GM19239 (cell line): ENCODE measurements around the gene WDR91.
"Not testable (repeated sequence)": the region's sequence is repeated elsewhere in the genome, so short reads cannot be mapped to it uniquely, and the experiment has no call there.

Experiments
- DNase-seq: peaks from one replicate; pipeline ENCODE4 v3.0.0; 2011; ENCODE audit warnings: low spot score; ENCODE audit not compliant: insufficient read length
- FAIRE-seq: peaks from 2 replicates; lab custom pipeline; 2011; peaks lifted over from hg19 to GRCh38; lab: Jason Lieb, UNC

The WDR91 gene

DNA sequence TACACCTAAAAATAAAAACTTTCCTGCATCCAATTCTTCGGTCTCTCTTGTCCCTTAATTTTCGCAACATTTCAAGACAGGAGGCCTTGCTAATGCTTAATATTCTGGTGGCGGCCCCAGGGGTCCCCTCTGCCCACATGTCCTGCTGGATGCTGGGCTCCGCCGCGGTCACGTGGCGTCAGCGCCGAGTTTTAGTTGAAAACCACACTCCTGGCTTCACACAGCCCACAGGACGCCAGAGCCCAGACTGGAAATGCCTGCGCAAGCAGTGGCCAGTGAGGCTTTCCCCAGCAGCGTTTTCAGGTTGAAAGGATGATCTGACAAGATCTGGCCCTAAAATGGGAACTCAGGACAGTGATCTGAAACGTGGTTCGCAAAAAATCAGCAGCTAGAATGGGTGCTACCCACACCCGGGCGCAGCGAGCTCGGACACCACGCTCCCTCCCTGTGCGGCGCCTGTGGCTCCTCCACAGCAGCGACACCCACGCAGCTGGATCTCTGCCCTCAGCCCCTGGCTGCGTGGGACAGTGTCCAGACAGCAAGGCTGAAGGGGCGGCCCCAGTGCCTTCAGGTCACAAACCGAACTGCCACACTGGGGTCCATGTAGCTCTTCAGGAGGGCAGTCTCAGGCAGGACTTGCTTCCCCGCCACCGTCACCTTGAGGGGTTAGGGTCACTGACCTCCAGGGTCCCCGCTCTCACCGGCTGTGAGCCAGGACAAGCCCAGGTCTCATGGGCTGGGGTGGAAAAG is 29.2 kb downstream of the WDR91 start:
- FAIRE-seq: no peak
- no peak for DNase-seq

- no peak for FAIRE-seq
- DNase-seq: no peak
Observed at GRCh38 chr7:135181261-135181928, 29.9 kb downstream of the WDR91 start.

DNA sequence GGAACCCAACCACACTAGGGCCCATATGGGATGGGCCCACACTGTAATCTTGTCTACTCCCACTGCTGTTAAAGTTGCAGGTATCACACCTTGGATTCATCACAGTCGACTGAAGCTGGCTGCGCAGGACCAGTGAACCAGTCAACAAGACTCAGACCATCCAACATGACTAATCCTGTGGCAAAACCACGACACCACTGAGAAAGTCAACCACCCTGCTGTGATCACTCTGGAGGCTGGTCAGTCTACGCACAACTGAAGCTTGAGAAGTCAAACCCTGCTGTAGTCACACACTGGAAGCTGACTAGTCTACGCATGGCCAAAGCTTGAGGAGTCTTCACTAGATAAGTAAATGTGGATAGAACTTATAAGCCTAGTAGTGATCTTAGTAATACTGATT is 31.2 kb downstream of the WDR91 start:
- FAIRE-seq: no peak

DNA sequence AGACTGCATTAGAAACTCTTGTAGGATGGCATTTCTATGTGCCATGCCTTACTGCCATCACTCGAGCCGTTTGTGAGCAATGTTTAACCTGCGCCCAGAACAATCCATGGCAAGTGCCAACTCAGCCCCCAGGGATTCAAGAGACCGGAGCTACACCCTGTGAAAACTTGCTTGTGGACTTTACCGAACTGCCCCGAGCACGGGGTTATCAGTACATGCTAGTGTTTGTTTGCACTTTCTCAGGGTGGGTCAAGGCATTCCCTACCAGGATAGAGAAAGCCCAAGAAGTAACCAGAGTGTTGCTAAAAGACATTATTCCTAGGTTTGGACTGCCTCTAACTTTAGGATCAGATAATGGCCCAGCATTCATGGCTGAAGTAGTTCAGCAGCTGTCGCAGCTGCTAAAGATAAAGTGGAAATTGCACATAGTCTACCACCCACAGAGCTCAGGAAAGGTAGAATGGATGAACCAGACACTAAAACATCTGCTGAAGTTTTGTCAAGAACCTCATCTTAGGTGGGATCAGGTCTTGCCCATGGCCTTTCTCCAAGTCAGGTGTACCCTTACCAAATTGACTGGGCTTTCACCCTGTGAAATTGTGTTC is 31.9 kb downstream of the WDR91 start:
- DNase-seq (no peak), FAIRE-seq (no peak)

More for the DNA sequence above, 31.2 kb downstream of the WDR91 start:
- no peak for DNase-seq

GRCh38 chr7:135178364-135178763 is 33.0 kb downstream of the WDR91 start:
- FAIRE-seq (no peak), DNase-seq (no peak)

- no peak for FAIRE-seq
- no peak for DNase-seq
Observed at GRCh38 chr7:135177028-135177696, 34.2 kb downstream of the WDR91 start.

DNA sequence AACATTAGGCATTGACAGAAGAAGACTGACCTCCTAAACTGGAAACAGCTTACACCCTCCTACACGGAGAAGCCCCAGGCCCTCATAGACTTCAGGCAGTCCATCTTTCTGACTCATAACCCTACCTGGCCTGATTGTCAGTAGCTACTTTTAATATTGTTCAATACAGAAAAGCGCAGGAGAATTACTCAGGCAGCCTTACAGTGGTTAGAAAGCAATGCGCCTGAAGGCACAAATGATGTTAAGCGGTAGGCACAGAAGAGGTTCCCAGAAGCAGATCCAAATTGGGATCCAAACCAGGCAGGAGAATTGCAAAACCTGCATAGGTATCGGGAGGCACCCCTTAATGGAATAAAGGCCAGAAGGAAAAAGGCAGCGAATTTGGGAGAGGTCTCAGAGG is 35.4 kb downstream of the WDR91 start:
- no peak for FAIRE-seq
- no peak for DNase-seq

DNA sequence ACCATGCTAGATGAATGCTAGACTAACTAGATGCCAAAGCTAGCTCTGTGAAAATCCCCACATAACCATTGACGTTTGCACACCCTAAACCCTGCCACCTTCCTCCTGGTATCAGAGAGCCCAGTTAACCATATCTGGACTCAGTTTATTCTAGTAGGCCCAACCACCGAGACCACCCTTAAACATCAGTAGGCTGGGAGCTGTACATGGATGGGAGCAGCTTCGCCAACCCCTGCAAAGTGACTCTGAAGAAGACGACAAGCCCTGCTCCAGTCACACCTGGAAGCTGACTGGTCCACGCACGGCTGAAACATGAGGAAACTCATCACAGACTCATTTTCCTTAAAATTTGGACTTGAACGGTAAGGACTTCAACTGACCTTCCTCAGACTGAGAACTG is 36.4 kb downstream of the WDR91 start:
- no peak for FAIRE-seq

GRCh38 chr7:135173916-135174315 is 37.4 kb downstream of the WDR91 start:
- not testable (repeated sequence) for DNase-seq, FAIRE-seq

More for the DNA sequence above, 36.4 kb downstream of the WDR91 start:
- no peak for DNase-seq

DNA sequence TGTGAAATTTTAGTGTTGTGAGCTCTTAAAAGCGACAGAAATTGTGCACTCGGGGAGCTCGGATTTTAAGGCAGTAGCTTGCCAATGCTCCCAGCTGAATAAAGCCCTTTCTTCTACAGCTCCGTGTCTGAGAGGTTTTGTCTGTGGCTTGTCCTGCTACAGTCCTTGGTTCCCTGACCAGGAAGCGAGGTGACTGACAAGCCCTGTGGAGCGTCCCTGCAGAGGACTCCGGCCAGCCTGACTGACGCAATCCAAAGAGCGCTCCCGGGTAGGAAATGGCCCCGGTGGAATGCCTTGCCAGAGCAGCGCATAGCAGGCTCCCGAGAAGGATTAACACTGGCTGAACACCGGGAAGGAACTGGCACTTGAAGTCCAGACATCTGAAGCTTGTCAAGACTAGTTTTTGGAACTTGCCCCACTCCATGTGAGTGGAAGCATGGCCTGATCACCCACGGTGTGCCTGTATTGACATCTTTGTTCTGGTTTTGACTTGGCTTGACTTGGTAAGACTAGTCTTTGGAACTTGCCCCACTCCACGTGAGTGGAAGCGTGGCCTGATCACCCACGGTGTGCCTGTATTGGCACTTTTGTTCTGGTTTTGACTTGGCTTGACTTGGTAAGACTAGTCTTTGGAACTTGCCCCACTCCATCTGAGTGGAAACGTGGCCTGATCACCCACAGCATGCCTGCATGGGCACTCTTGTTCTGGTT is 39.6 kb downstream of the WDR91 start:
- not testable (repeated sequence) for DNase-seq
- peak; percentile 62 for FAIRE-seq

GRCh38 chr7:135170998-135171481 is 40.3 kb downstream of the WDR91 start:
- not testable (repeated sequence) for FAIRE-seq

GRCh38 chr7:135170274-135170997 is 40.9 kb downstream of the WDR91 start, which contains the start of gene CYREN:
CYREN (minus strand) TSS chr7:135170707; CDS start chr7:135168922, 1,785 bp downstream.
- peak; percentile 59 for DNase-seq
- no peak for FAIRE-seq

More at GRCh38 chr7:135170998-135171481, 40.3 kb downstream of the WDR91 start:
- DNase-seq: not testable (repeated sequence)

- FAIRE-seq (no peak), DNase-seq (no peak)
Observed at GRCh38 chr7:135169964-135170273, 41.4 kb downstream of the WDR91 start.

DNA sequence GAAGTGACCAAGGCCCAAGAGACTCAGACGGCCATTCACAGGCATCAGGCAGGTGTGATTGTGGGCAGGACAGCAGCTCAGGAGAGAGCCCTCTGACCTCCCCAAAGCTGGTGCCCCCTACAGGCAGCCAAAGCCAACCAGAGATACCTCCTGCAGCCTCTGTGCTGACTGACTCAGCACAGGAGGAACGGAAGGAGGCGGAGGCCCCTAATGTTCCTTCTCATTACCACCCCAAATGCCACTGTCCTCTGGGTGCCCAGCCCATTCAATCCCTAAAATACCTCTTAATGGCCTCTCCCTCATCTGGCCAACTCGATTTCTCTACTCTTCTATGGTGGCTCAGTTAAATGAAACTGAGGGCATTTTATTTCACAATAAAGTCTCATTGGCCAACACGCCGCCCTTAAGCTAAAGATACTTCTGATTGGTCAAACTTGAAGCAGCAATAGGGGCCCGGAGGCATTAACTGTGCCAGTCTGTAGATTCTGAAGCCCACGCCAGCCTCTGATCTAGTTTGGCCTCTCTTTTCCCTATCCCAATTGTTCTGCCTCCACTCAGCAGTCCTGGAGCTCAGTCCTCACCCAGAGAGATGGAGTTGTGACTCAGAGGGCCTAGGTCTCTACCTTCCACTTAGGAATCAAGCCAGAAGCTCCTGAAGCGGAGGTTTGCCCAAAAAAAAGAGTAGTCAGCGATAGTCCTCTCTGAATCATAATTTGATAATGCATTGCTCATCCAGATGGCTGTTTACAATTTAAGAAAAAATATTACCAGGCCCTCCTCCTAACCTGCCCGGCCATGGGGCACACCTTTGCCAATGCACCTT is 42.0 kb downstream of the WDR91 start:
- peak; percentile 70 for FAIRE-seq
- DNase-seq: peak; percentile 55

DNA sequence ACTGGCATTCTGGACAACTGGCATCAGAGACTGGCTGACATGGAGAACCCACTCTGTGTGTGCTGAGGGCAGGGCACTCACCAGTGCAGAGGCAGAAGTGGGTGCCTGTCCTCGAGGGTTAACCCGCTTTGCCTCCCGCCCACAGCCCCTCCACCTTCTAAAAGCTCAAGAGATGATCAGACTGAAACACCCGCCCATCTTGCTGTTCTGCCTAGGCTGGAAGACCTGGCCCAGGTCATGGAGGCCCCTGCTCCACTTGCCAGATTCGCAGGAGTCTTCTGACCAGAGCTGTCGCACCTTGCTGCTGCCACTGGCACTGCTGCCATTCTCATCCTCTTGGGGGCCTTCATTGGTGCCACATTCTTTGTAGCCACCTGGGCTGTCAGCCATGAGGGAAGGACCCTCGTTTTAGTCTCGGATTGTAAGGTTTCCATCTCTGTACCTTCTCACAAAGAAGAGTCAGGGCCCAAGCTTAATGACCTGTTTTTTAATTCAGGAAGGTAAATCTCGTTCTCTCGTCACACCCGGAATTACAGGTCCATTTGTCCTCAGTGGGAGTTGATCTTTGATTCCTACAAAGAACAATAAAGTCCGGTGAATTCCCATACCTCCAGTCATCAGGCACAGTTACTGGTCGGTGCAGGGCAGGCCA is 42.7 kb downstream of the WDR91 start:
- FAIRE-seq (no peak), DNase-seq (no peak)

GRCh38 chr7:135168001-135168400 is 43.3 kb downstream of the WDR91 start:
- FAIRE-seq: no peak
- no peak for DNase-seq

GRCh38 chr7:135167365-135167917 is 43.9 kb downstream of the WDR91 start:
- FAIRE-seq (no peak), DNase-seq (no peak)
